ENCODE measurements around the gene SAMD1. TPM values are rescaled to one million over a fixed set of nuclear protein-coding genes. Genes with fewer than 3 reads are reported as not detected.

SAMD1 gene
- total RNA-seq, 2 donors from 2014 or later: 11.2 to 22.1 TPM

DNA sequence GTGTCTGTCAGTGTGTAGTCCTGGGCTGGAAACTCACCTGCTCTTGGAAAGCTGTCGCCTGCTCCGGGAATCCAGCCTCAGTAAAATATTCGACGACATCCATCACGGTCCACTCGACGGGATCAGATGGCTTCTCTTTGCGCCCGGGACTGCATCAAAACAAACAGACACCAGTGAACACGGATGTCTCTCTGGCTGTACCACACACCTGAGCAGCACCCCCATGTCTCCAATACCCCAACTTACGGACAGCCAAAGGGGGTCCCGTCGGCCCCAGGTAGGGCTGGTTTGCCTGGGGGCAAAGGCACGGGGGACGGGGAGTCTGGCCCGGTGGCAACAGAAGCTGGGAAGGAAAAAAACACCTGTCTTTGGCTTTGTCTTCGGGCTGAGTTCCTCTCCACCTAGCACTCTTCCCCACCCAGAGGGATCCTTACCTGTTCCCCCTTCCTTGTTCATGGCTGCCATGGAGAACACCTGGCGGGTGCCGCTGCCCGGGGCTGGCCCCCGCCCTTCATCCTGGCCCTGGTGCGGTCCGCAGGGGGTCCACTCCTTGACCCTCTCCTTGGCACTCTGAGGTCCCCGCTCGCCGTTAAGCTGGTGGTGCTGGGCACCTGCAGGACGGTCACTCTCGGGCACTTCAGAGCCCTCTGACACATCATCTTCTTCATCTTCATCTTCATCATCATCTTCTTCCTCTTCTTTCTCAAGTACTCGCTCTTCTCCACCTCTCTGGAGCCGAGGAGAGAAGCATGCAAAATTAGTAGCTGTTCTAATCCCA, 1.7 kb downstream of the SAMD1 start:
- H3K9me3 ChIP-seq: no peaks in the 10 kb centered on the region
- peak overlapping the region in 2 of 4 donors; percentile 25 to 60 for H3K27ac ChIP-seq
- TF ChIP-seq CTCF (IDR thresholded peaks at IDR 0.05) (no peak), POLR2A (IDR thresholded peaks at IDR 0.05) (no peak)
- no peaks in the 10 kb centered on the region for H3K36me3 ChIP-seq (replicated peaks in 1 of 2; ENCODE audit: insufficient read depth in 1 of 2, low read depth in 2 of 2)
- intact Hi-C loops (cut with DNase I): loop anchor here (10.0 kb wide), 1 partner anchor 46 kb away; the partner anchor contains the start of gene ASF1B
- H3K27me3 ChIP-seq: no peaks in the 10 kb centered on the region
- WGBS, 2 donors: 88 to 90% methylated on average over 28 of the region's 30 CpGs
- H3K4me3 ChIP-seq: no peak overlapping the region
- DNase-seq (no peak), ATAC-seq (no peak)
- peaks cover 28% of the 10 kb centered on the region for H3K4me1 ChIP-seq

DNA sequence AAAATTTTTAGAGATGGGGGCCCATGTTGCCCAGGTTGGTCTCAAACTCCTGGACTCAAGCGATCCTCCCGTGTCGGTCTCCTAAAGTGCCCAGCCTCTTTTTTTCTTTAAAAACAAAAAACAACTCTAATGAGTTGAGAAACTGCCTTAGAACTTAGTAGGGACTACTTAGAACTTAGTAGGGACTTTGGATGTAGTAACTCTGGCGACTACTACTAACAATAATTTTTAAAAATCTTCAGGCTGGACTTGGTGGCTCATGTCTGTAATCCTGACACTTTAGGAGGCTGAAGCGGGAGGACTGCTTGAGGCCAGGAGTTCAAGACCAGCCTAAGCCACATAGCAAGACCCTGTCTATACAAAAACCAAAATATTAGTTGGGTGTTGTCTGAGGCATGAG, 4.5 kb downstream of the SAMD1 start:
- H3K4me3 ChIP-seq: no peak overlapping the region
- H3K27me3 ChIP-seq: no peaks in the 10 kb centered on the region
- H3K9me3 ChIP-seq: no peaks in the 10 kb centered on the region
- no peak for ATAC-seq
- WGBS, 2 donors: 84 to 85% methylated on average over 5 of the region's 5 CpGs
- H3K27ac ChIP-seq: no peak overlapping the region
- intact Hi-C loops (cut with DNase I): loop anchor here (10.0 kb wide), 1 partner anchor 49 kb away; the partner anchor contains the start of gene ASF1B
- TF ChIP-seq CTCF (IDR thresholded peaks at IDR 0.05): no peak
- H3K4me1 ChIP-seq: peaks cover 35% of the 10 kb centered on the region
- H3K36me3 ChIP-seq (replicated peaks in 1 of 2; ENCODE audit: insufficient read depth in 1 of 2, low read depth in 2 of 2): no peaks in the 10 kb centered on the region
- DNase-seq: no peak

GRCh38 chr19:14085309-14085995, 5.1 kb downstream of the SAMD1 start, which contains the start of gene C19orf67:
Gene C19orf67, minus strand, starts transcription at chr19:14085783. Its CDS starts 156 bp downstream, at chr19:14085627.
- DNase-seq (no peak), ATAC-seq (no peak)

DNA sequence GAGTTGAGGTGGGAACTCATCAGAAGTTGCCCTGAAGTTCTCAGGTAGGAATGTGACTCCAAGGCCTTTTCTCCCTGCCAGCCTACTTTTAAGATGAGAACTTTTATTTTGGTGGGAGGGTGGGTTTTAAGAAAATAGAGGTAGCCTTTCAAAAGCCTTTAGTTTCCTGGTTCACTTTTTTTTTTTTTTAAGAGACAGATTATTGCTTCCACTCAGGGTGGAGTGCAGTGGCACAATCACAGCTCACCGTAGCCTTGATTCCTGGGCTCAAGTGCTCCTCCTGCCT, 7.9 kb downstream of the SAMD1 start:
- ATAC-seq: no peak
- peak overlapping the region in 3 of 4 donors; percentile 92 to 96 (median 94) for H3K27ac ChIP-seq
- intact Hi-C loops (cut with DNase I): loop anchor here (10.0 kb wide), 1 partner anchor 52 kb away; the partner anchor contains the start of gene ASF1B

More at GRCh38 chr19:14085309-14085995, 5.1 kb downstream of the SAMD1 start, which contains the start of gene C19orf67:
- intact Hi-C loops (cut with DNase I): loop anchor here (10.0 kb wide), 1 partner anchor 49 kb away; the partner anchor contains the start of gene ASF1B
- H3K4me3 ChIP-seq: no peak within 1 kb of the TSS
- no peaks in the 10 kb centered on the region for H3K27me3 ChIP-seq
- no peaks in the 10 kb centered on the region for H3K36me3 ChIP-seq (replicated peaks in 1 of 2; ENCODE audit: insufficient read depth in 1 of 2, low read depth in 2 of 2)
- 48 to 56% methylated on average over 25 to 31 of the region's 54 CpGs for WGBS, 2 donors
- TF ChIP-seq POLR2A (IDR thresholded peaks at IDR 0.05) (no peak), CTCF (IDR thresholded peaks at IDR 0.05) (no peak)
- H3K4me1 ChIP-seq: peaks cover 38% of the 10 kb centered on the region
- H3K9me3 ChIP-seq: no peaks in the 10 kb centered on the region
- H3K27ac ChIP-seq: no peak within 1 kb of the TSS

More for the DNA sequence above, 7.9 kb downstream of the SAMD1 start:
- WGBS, 2 donors: 0 to 25% methylated on average over 1 of the region's 1 CpG
- Histone ChIP-seq H3K4me1 (peaks cover 34% of the 10 kb centered on the region), H3K9me3 (no peaks in the 10 kb centered on the region), H3K4me3 (peak overlapping the region in 1 of 2 donors; percentile 70), H3K27me3 (no peaks in the 10 kb centered on the region), H3K36me3 (replicated peaks in 1 of 2; ENCODE audit: insufficient read depth in 1 of 2, low read depth in 2 of 2) (no peaks in the 10 kb centered on the region)
- no peak for TF ChIP-seq CTCF (IDR thresholded peaks at IDR 0.05)
- no peak for TF ChIP-seq POLR2A (IDR thresholded peaks at IDR 0.05)
- DNase-seq: no peak

Data from body of pancreas (tissue), 4 donors.